Right renal pelvis (tissue), 4 donors: ENCODE results near the gene BEND2. TPM values are rescaled to one million over a fixed set of nuclear protein-coding genes. Genes with fewer than 3 reads are reported as not detected.

Source experiments
- DNase-seq, 4 donors: peaks; one replicate each; pipeline ENCODE4 v3.0.0-alpha.2; 2013; ENCODE audit warnings: low read depth in 4 of 4, low spot score in 3 of 4, missing footprints in 1 of 4
- polyA plus RNA-seq, 4 donors: library from polyadenylated mRNA; unstranded; fragments of 120-200 nt; gene quantifications; one replicate each; pipeline ENCODE4 v1.2.1, GENCODE V29; 2013; ENCODE audit not compliant: insufficient read length in 4 of 4

The BEND2 gene
- polyA plus RNA-seq, 4 donors: 0.04 to 0.21 (median 0.07) TPM

DNA sequence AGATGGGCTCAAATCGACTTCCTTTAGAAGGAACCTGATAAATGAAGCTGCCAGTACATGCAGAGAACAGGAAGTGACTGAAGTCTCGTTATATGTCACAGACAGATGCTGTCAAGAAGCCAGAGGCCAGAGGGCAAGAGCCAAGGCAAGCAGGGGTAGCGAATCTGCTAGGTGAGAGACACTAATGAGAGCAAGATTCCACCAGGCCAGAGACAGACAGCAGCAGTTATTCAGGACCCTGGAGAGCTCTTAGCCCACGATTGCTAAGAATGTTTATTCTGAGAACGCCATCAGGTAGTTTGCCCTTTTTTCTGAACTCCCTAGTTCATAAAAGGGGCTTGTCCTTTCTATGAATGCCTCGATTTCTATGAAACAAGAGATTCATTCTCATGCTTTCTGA lies 73.7 kb downstream of the BEND2 start:
- DNase-seq: peak in 3 of 4 donors; percentile 14 to 17 (median 16)

DNA sequence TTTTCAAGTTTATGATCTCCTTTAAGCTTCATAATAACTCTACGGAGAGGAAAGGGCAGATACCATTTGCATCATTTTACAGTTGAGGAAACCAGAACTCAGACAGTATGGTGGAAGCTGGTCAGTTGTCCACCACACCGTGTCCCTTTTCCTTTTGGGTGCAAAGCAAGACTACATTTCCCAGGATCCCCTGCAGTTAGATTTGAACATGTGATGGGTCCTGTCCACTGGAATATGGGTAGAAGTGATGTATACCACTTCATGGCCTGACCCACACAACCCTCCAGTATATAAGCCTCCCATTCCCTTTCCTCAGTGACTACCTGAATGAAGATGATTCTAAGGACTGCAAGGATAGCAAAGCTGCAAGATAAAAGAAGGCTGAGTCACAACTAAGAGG lies 74.7 kb downstream of the BEND2 start:
- no peak for DNase-seq

DNA sequence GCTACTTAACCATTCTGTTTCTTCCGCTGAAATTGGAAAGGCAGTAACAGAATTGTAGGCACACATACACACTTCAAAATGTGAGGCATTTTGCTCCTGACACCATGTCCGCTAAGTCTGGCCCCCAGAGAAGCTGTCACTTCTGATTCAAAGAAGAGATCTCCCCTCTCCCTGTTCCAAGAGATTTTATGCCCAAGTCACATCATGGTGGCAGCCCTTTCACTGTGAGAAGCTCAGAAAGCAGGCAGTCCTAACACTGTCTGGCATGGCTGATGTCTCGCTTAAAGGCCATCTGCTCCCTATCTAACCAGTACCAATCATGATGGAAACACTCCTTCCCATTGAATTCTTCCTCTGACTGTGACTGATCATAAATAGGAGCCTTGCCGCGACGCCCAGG lies 83.9 kb downstream of the BEND2 start:
- DNase-seq: no peak

DNA sequence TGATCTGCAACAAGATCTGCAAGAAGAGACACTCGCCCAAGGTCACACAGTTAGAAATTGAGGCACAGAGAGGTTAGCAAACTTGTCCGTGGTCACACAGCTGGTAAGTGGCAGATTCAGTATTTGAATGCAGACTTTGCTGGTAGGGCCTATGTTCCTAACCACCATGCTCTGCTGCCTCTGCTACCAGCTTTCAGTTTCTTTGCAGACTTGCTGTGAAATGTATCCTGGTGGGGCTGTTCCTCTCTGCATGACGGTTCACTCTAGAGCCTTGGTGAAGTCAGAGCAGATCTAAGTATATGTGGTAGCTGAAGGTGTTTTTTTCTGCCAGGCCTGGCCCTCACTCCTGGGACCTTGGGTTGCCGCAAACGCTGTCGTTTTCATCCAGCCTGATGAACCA lies 87.1 kb downstream of the BEND2 start:
- DNase-seq: no peak

DNA sequence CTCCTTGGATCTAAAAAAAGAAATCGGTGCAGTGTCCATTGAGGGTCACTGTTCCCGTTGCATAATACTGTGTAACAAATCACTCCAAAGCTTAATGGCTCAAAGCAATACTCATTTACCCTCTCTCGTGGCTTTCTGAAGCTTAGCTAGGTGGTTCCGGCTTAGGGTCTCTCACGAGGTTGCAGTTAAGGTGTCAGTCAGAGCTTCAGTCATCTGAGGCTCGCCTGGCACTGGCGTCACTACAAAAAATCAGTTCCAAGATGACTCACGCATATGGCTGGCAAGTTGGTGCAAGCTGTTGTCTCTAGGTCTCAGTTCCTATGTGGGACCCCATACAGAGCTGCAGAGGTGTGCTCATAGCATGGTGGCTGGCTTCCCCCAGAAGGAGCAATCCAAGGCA lies 91.0 kb downstream of the BEND2 start:
- peak in 3 of 4 donors; percentile 0 to 5 (median 5) for DNase-seq

DNA sequence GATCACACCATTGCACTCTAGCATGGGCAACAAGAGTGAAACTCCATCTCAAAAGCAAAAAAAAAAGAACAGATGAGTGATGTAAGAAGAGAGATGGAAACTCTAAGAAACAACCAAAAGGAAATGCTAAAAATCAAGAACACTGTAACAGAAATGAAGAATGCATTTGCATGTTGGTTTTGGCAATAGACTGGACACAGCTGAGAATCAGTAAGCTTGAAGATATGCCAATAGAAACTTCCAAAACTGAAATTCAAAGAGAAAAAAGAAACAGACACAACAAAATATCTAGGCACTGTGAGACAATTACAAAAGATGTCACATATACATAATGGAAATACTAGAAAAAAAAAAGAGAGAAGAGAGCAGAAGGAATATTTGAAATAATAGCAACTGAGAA lies 93.7 kb downstream of the BEND2 start:
- DNase-seq: no peak

DNA sequence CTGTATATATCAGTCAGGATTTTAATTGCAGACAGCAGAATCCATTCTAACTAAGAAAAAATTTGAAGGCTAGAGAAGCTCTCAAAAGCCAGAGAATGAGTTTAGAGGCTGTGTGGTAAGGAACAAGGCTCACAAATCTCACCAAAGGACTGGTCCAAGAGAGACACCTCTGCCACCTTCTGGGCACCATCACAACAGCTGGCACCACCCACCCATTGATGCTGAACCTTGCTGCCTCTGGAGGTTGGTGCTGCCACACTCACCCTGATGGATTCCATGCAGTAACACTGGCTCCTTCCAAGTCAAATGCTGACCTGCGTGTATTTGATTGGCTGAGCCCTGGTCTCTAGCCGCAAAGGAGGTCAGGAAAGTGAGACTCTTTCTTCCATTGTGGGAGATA lies 100.8 kb downstream of the BEND2 start:
- no peak for DNase-seq

Other genes starting within 250 kb of the BEND2 start
- gene SCML2, start 133.8 kb upstream of the BEND2 start, polyA plus RNA-seq: 10 to 100 TPM in 3 of 4 donors, 1 to 10 TPM in 1; 9.4 to 12.3 (median 11.1) TPM
- 10 to 100 TPM; 13.7 to 16.1 (median 14.5) TPM for gene CDKL5, start 204.7 kb upstream of the BEND2 start, polyA plus RNA-seq